WERI-Rb-1 (cell line): ENCODE data around the gene TMEM217.
"Not testable (repeated sequence)": the region's sequence is repeated elsewhere in the genome, so short reads cannot be mapped to it uniquely, and the experiment has no call there.

ENCODE experiments used
- DNase-seq: peaks from one replicate; pipeline ENCODE4 v3.0.0-alpha.2; 2020
- H3K27ac ChIP-seq: fragments of 250-450 bp; sonication (Bioruptor Pico); 2 replicates; pipeline ENCODE4 v1.5.1; 2020; ENCODE audit warnings: mild to moderate bottlenecking, moderate library complexity
- H3K27me3 ChIP-seq: fragments of 250-450 bp; sonication (Bioruptor Pico); 2 replicates; pipeline ENCODE4 v1.5.1; 2021; ENCODE audit warnings: mild to moderate bottlenecking, low read depth, moderate library complexity; ENCODE audit not compliant: insufficient read depth, severe bottlenecking
- H3K36me3 ChIP-seq: fragments of 250-450 bp; sonication (Bioruptor Pico); 2 replicates; pipeline ENCODE4 v1.5.1; 2020; ENCODE audit warnings: mild to moderate bottlenecking, moderate library complexity
- H3K4me3 ChIP-seq: 2 replicates; pipeline ENCODE4 v1.5.1; 2011; ENCODE audit warnings: low read depth, mild to moderate bottlenecking, control low read depth, low read length
- H3K9me3 ChIP-seq: fragments of 250-450 bp; sonication (Bioruptor Pico); 2 replicates; pipeline ENCODE4 v1.5.1; 2021; ENCODE audit warnings: mild to moderate bottlenecking, moderate library complexity; ENCODE audit not compliant: severe bottlenecking
- TF ChIP-seq, protein P1 (sequence below): IDR thresholded peaks from 2 replicates; pipeline ENCODE4 v1.5.1; 2011; ENCODE audit warnings: low read depth, mild to moderate bottlenecking, control low read depth, inconsistent platforms, low read length

The TMEM217 gene

DNA sequence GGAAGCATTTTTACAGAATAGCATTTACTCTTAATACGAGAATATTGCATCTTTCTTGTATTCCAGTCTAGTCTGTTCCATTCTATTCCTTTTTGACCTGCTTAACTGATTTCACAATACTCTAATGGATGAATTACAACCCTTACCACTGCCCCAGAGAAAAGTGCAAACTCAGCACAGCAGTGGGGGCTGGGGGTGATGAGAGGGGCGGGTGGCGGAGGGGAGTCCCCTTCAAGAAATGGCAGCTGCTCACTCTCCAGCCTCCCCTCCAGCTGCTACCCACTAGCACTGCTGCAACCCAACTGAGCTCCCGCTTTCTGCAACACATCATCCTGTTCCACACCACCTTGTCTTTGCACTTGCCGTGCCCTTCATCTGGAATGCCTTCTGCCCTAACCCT, 57.9 kb downstream of the TMEM217 start:
- H3K27me3 ChIP-seq, result no peaks in the 10 kb centered on the region
- TF ChIP-seq, protein P1, sequence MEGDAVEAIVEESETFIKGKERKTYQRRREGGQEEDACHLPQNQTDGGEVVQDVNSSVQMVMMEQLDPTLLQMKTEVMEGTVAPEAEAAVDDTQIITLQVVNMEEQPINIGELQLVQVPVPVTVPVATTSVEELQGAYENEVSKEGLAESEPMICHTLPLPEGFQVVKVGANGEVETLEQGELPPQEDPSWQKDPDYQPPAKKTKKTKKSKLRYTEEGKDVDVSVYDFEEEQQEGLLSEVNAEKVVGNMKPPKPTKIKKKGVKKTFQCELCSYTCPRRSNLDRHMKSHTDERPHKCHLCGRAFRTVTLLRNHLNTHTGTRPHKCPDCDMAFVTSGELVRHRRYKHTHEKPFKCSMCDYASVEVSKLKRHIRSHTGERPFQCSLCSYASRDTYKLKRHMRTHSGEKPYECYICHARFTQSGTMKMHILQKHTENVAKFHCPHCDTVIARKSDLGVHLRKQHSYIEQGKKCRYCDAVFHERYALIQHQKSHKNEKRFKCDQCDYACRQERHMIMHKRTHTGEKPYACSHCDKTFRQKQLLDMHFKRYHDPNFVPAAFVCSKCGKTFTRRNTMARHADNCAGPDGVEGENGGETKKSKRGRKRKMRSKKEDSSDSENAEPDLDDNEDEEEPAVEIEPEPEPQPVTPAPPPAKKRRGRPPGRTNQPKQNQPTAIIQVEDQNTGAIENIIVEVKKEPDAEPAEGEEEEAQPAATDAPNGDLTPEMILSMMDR, result no peak
- H3K36me3 ChIP-seq, result no peaks in the 10 kb centered on the region
- no peaks in the 10 kb centered on the region for H3K9me3 ChIP-seq
- no peak overlapping the region for H3K27ac ChIP-seq
- no peak for DNase-seq
- no peak overlapping the region for H3K4me3 ChIP-seq

DNA sequence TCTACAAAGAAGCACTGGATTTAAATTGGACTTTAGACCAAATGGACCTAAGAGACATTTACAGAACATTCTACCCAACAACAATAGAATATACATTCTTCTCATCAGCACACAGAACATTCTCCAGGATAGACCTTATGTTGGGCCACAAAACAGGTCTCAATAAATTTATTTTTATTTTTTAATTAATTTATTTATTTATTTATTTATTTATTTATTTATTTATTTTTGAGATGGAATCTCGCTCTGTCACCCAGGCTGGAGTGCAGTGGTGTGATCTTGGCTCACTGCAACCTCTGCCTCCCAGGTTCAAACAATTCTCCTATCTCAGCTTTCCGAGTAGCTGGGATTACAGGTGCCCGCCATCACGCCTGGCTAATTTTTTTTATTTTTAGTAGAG, 61.5 kb downstream of the TMEM217 start:
- not testable (repeated sequence) for H3K36me3 ChIP-seq, H3K4me3 ChIP-seq, H3K27me3 ChIP-seq, DNase-seq, H3K27ac ChIP-seq, H3K9me3 ChIP-seq

DNA sequence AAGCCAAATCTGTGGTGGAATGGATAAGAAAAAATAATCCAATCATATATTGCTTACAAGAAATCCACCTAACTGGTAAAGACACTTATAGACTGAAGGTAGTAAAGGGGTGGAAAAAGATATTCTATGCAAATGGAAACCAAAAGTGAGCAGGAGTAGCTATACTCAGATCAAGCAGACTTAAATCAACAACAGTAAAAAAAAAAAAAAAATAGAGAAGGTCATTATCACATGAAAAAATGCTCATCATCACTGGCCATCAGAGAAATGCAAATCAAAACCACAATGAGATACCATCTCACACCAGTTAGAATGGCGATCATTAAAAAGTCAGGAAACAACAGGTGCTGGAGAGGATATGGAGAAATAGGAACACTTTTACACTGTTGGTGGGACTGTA, 63.1 kb downstream of the TMEM217 start:
- H3K36me3 ChIP-seq, DNase-seq, H3K27ac ChIP-seq, H3K27me3 ChIP-seq, H3K4me3 ChIP-seq, H3K9me3 ChIP-seq: not testable (repeated sequence)

DNA sequence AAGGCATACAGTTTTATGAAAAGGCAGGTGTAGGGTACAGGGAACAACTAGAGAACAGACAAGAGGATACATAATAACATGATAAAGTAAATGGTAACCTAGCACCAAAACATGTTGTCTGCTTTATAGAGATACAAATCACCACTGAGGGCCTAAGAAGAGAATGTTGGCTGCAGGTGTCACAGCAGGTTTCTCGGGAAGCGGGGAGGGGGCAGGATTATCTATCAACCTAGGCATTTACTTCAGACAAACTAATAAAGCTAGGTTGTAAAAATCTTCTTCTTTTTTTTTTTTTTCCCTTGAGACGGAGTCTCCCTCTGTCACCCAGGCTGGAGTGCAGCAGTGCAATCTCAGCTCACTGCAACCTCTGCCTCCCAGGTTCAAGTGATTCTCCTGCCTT, 65.3 kb downstream of the TMEM217 start:
- no peak overlapping the region for H3K27ac ChIP-seq
- H3K4me3 ChIP-seq, result no peak overlapping the region
- H3K9me3 ChIP-seq, result no peaks in the 10 kb centered on the region
- H3K27me3 ChIP-seq, result no peaks in the 10 kb centered on the region
- TF ChIP-seq, protein P1, result no peak
- DNase-seq, result no peak
- H3K36me3 ChIP-seq, result no peaks in the 10 kb centered on the region

DNA sequence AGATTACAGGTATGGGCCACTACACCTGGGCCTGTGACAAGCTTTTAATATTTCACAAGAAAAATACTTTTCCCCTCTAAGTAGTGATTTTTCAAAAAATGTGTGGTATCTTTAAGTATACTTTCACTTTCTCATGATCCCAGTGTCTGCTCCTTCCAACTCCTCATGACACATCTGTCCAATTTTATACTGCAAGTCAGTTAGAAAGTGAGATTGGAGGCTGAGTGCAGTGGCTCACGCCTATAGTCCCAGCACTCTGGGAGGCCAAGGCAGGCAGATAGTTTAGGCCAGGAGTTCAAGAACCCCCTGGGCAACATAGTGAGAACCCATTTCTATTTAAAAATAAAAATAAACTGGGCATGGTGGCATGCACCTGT, 67.8 kb downstream of the TMEM217 start:
- Histone ChIP-seq H3K36me3 (no peaks in the 10 kb centered on the region), H3K27ac (no peak overlapping the region), H3K9me3 (no peaks in the 10 kb centered on the region), H3K27me3 (no peaks in the 10 kb centered on the region), H3K4me3 (no peak overlapping the region)
- TF ChIP-seq, protein P1, result no peak
- DNase-seq, result no peak

DNA sequence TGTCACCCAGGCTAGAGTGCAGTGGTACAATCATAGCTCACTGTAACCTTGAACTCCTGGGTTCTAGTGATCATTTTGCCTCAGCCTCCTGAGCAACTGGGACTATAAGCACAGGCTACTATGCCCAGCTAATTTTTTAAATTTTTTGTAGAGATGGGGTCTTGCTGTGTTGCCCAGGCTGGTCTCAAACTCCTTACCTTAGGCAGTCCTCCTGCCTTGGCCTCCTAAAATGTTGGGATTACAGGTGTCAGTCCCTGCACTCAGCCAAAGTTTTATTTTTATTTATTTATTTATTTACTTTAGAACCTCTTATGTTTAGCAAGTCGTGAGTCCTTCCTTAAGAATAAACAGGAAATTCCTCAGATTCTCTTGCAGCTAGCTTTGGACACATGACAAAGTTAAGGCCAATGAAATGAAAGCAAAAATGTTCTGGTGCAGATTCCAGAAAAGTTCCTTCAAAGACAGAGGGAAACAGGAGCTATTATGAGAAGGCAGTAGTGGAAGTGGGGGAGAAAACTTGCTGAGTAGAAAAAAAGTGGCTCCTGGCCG, 68.9 kb downstream of the TMEM217 start:
- TF ChIP-seq, protein P1, result no peak
- no peaks in the 10 kb centered on the region for H3K27me3 ChIP-seq
- DNase-seq, result no peak
- H3K27ac ChIP-seq, result no peak overlapping the region
- H3K9me3 ChIP-seq, result no peaks in the 10 kb centered on the region
- no peak overlapping the region for H3K4me3 ChIP-seq
- H3K36me3 ChIP-seq, result no peaks in the 10 kb centered on the region

DNA sequence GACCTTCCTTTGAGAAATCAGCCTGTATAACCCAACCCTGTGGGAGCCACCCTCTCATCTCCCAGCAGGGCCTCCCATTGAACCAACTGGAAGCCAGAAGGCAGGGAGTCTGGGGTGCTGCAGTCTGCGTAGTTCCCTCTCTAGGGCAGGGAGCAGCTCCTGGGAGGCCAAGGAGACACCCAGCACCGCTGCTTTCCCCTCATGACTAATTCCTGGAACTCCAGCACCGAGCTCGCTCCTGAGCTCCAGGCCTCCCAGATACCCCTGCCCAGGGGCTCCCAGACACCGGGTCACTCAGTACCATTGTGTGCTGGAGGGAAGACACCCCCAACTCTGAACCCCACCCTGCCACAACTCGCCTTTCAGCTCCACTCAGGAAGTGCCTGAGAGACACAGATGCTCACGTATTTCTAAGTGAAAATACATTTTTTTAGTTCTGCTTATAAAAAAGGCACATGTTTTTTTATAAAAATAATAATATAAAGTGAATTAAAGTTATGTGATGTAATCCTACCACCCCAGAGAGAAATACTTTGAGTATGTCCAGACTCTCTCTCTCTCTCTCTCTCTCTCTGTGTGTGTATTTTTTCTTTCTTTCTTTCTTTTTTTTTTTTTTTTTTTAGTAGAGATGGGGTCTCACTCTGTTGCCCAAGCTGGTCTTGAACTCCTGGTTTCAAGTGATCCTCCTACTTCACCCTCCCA, 70.5 kb downstream of the TMEM217 start:
- Histone ChIP-seq H3K9me3 (no peaks in the 10 kb centered on the region), H3K4me3 (no peak overlapping the region), H3K27ac (no peak overlapping the region), H3K36me3 (no peaks in the 10 kb centered on the region), H3K27me3 (no peaks in the 10 kb centered on the region)
- DNase-seq, result no peak
- TF ChIP-seq, protein P1, result no peak

DNA sequence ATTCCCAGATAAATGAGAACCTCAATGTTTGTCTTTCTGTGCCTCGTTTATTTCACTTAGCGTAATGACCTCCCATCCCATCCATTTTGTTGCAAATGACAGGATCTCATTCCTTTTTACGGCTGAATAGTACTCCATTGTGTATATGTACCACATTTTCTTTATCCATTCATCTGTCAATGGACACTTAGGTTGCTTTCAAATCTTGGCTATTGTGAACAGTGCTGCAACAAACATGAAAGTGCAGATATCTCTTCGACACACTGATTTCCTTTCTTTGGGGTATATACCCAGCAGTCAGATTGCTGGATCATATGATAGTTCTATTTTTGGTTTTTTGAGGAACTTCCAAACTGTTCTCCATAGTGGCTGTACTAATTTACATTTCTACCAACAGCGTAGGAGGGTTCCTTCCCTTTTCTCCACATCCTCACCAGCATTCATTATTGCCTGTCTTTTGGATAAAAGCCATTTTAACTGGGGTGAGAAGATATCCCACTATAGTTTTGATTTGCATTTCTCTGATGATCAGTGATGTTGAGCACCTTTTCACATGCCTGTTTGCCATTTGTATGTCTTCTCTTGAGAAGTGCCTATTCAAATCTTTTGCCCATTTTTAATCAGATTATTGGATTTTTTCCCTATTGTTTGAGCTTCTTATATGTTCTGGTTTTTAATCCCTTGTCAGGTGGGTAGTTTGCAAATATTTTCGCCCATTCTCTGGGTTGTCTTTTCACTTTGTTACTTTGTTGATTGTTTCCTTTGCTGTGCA, 71.8 kb downstream of the TMEM217 start:
- H3K27ac ChIP-seq, H3K9me3 ChIP-seq, H3K36me3 ChIP-seq, DNase-seq, H3K27me3 ChIP-seq, H3K4me3 ChIP-seq: not testable (repeated sequence)
